ENCODE results near the gene ASCC3.
A peak's percentile ranks its signal among the peaks of the same experiment; 100 is the strongest.

Gene ASCC3

DNA sequence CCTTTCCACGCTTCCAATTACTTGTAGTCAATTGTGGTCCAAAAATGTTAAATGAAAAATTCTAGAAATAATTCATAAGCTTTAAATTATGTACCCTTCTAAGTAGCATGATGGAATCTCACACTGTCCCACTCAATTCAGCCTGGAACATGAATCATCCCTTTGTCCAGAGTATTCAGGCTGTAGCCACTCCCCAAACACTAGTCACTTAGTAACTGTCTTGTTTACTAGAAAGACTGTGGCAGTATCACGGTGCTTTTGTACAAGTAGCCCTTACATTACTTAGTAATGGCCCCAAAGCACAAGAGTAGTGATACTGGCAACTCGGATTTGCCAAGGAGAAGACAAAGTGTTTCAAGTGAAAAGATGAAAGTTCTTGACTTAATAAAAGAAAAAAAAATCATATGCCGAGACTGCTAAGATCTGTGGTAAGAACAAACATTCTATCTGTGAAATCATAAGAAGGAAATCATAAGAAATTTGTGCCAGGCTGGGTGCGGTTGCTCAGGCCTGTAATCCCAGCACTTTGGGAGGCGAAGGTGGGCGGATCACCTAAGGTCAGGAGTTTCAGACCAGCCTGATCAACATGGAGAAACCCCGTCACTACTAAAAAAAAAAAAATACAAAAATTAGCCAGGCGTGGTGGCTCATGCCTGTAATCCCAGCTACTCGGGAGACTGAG is 247.9 kb downstream of the ASCC3 start:
- DNase-seq, result no peak

GRCh38 chr6:100630536-100630935 is 250.6 kb downstream of the ASCC3 start:
- DNase-seq, result no peak

DNA sequence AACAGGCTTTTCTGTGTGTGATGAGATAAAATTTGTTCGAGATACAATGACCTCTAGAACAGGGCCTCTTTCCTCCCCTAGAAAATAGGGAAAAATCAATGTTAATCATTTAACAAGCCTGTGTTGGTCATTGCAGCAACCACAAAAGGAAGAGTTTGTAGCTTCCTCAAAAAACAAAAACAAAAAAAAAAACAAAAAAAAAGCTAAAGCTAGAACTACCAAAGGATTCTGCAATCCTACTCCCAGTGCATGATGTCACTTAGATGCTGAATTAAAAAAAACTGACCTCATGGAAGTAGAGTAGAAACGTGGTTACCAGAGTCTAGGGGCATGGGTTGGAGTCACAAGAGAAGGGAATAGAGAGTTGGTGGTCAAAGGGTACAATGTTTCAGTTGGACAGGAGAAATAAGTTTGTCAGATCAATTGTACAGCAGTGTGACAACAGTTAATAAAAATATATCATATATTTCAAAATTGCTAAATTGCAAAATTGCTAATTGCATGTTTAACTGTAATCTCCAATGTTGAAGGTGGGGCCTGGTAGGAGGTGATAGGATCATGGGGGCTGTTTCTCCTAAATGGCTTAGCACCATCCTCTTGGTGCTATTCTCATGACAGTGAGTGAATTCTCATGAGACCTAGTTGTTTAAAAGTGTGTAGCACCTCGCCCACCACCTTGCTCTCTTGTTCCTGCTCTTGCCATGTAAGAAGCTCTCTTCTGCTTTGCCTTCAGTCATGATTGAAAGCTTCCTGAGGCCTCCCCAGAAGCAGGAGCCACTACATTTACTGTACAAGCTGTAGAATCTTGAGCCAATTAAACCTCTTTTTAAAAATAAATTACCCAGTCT is 253.0 kb downstream of the ASCC3 start:
- DNase-seq, result no peak

GRCh38 chr6:100626721-100627120 is 254.4 kb downstream of the ASCC3 start:
- DNase-seq, result no peak

GRCh38 chr6:100622907-100623692 is 258.0 kb downstream of the ASCC3 start:
- no peak for DNase-seq

GRCh38 chr6:100620085-100620840 is 260.9 kb downstream of the ASCC3 start:
- DNase-seq, result no peak

GRCh38 chr6:100618351-100618671 is 262.8 kb downstream of the ASCC3 start:
- DNase-seq, result no peak

DNA sequence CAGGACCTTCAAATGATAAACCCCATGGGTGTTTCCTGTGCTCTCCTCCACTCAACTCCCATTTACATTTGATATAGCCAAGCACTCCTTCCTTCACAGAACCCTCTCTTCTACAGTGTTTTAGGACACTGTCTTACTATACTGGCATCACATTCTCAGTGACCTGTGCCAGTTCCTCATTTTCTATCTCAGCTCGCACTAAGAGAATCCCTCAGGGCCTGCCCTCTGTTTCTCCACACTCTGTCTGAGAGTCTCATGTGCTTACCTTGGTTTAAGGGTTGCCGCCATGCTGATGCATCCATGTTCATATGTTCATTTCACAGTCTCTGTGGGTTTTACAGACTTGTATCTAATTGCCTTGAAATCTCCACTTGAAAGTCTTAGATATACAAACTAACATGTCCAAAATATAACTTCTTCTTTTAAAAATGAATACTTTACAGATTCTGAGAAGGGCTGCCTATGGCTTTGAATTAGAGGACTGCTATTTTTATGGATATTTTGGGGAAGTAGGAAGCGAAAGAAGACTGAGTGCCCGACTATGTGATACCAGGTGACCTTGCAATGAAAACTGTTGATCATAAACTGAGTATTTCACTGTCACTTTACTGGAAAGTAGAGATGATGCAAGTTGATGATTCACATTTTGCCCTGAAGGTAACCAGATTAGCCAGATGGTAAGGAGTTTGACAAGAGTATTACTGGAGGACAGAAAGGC is 263.3 kb downstream of the ASCC3 start:
- no peak for DNase-seq

- no peak for DNase-seq
Measured at GRCh38 chr6:100614933-100615332, 266.2 kb downstream of the ASCC3 start.

- DNase-seq, result no peak
Measured at GRCh38 chr6:100614386-100614785, 266.7 kb downstream of the ASCC3 start.

- DNase-seq, result no peak
Measured at GRCh38 chr6:100613656-100614055, 267.5 kb downstream of the ASCC3 start.

GRCh38 chr6:100612094-100612493 is 269.0 kb downstream of the ASCC3 start:
- no peak for DNase-seq

GRCh38 chr6:100599088-100599770 is 281.9 kb downstream of the ASCC3 start:
- no peak for DNase-seq

GRCh38 chr6:100595456-100595855 is 285.7 kb downstream of the ASCC3 start:
- DNase-seq, result no peak

DNA sequence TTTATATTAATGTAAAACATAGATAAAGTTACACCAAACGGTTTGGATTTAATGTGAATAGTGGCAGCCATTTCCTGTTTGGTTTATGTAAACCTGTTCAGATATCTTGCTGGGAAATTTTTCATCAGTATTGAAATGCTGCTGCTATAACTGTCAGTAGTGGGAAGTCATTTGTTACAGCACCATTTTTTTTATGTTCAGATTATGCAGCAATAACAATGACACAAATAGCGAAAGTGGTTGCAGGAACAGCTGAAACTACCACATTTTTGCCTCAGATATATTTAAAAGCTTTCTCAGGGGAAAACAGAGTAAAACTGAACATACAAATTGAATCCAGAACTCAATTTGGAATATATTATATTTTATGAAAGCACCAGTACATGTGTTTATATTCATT is 287.6 kb downstream of the ASCC3 start:
- no peak for DNase-seq

DNA sequence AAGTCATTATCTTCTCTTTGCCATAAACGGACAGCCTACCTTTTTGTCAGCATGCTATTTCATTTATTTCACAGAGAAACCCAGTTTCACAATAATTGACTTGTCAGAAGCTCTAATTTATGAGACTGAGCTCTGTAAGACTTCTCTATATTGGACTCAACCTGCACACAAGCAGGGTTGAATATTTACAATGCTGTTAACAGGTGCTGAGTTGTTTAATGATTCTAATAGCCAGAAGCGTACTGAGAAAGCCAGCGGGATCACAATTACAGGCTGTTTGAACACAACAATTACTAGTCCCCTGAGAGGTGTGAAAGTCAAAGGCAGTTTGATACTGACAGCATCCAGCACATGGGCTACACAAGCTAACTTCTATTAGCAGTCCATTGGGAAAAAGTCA is 288.2 kb downstream of the ASCC3 start:
- DNase-seq, result peak; percentile 33

GRCh38 chr6:100577425-100577824 is 303.7 kb downstream of the ASCC3 start:
- DNase-seq, result no peak

- no peak for DNase-seq
Measured at GRCh38 chr6:100575921-100576320, 305.2 kb downstream of the ASCC3 start.

GRCh38 chr6:100574836-100575235 is 306.3 kb downstream of the ASCC3 start:
- DNase-seq, result no peak

DNA sequence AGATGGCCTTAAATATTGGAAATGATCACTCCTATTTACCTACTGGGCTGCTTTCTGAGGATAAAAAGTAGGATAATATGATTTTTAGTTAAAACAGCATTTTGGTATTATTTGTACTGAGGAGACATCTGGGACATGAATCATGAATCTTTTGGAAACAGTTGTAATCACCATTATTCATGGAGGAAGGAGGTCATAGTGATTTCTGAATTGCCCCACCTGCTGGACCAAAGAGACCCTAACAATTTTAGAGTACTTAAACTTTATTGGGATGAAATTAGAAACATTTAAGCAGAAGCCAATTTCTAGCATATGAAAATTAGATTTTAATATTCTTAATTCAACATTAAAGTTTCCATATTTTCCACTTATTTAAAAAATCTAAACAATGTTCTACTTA is 308.0 kb downstream of the ASCC3 start:
- no peak for DNase-seq

DNA sequence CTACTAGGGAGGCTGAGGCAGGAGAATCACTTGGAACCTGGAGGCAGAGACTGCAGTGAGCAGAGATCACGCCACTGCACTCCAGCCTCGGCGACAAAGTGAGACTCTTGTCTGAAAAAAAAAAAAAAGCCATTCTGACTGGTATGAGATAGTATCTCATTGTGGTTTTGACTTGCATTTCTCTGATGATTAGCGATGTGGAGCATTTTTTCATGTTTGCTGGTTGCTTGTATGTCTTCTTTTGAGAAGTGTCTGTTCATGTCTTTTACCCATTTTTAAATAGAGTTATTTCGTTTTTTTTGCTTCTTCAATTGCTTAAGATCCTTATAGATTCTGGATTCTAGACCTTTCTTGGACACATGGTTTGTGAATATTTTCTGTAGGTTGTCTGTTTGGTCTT is 312.9 kb downstream of the ASCC3 start:
- DNase-seq, result no peak

- DNase-seq, result no peak
Measured at GRCh38 chr6:100566563-100566962, 314.6 kb downstream of the ASCC3 start.
